Measurements from ENCODE around the gene OSBPL3.

OSBPL3 gene

DNA sequence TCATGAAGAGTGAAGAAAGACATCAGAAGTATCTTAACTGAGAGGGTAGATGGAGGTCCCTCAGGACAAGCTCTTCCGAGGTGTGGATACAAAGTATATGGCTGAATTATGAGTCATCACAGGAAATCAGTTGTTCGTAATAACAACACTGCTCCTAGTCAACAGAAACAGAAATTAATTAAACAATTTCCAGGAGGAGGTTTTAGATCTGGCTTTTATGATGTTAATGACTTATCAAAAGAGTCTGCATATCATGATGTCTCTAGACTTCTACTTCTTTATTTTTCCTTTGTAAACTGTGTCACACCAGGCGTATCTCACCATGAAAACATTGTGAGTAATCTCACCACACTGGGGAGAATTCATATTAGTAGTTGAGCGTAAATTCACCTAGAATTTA, 31.2 kb downstream of the OSBPL3 start:
- no peak overlapping the region for H3K27ac Mint-ChIP-seq
- no peak overlapping the region for H3K4me3 Mint-ChIP-seq
- peaks cover 9% of the 10 kb centered on the region for H3K27me3 Mint-ChIP-seq (ENCODE audit: low read depth, poor library complexity)
- no peaks in the 10 kb centered on the region for H3K36me3 Mint-ChIP-seq (ENCODE audit: low read depth)
- DNase-seq: no peak
- no peak for TF ChIP-seq CTCF (IDR thresholded peaks at IDR 0.05)
- H3K9me3 Mint-ChIP-seq: no peaks in the 10 kb centered on the region
- no peaks in the 10 kb centered on the region for H3K4me1 Mint-ChIP-seq

DNA sequence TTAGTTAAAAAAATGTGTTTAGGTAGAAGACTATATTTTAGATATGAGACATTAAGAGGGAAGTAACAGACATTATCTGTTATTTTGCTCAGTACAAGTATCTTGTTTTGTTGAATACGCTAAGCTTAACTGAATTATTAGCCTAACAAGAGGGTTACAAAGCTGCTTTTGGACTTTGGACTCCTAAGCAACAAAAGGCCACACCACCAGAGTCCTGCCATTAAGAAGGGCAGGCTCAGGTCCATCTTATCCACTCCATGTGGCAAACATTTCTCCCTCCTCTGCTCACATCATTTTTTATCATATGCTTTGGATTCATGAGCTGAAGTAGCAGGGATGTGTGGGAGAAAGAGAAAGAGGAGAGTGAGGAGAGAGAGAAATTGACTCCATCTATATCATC, 33.5 kb downstream of the OSBPL3 start:
- Mint-ChIP-seq H3K36me3 (ENCODE audit: low read depth) (no peaks in the 10 kb centered on the region), H3K27ac (no peak overlapping the region), H3K4me1 (no peaks in the 10 kb centered on the region), H3K4me3 (no peak overlapping the region), H3K9me3 (no peaks in the 10 kb centered on the region), H3K27me3 (ENCODE audit: low read depth, poor library complexity) (peaks cover 9% of the 10 kb centered on the region)
- DNase-seq: no peak
- no peak for TF ChIP-seq CTCF (IDR thresholded peaks at IDR 0.05)

DNA sequence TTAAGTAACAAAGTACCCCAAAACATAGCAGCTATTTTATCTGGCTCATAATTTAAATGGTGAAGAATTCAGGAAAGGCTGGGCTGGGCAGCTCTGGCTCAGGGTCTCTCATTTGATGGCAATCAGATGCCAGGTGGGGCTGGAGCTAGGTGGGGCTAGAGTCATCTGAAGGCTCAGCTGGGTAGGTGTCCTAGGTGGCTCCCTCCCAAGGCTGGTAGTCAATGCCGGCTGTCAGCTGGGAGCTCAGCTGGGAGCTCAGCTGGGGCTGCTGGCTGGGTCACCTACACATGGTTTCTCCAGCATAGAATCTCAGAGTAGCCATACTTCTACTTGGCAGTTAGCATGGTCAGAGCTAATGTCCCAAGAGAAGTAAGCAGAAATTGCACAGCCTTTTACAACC, 34.1 kb downstream of the OSBPL3 start:
- Mint-ChIP-seq H3K27ac (no peak overlapping the region), H3K27me3 (ENCODE audit: low read depth, poor library complexity) (peaks cover 9% of the 10 kb centered on the region), H3K36me3 (ENCODE audit: low read depth) (no peaks in the 10 kb centered on the region), H3K4me1 (no peaks in the 10 kb centered on the region), H3K4me3 (no peak overlapping the region), H3K9me3 (no peaks in the 10 kb centered on the region)
- TF ChIP-seq CTCF (IDR thresholded peaks at IDR 0.05): no peak
- DNase-seq: no peak

DNA sequence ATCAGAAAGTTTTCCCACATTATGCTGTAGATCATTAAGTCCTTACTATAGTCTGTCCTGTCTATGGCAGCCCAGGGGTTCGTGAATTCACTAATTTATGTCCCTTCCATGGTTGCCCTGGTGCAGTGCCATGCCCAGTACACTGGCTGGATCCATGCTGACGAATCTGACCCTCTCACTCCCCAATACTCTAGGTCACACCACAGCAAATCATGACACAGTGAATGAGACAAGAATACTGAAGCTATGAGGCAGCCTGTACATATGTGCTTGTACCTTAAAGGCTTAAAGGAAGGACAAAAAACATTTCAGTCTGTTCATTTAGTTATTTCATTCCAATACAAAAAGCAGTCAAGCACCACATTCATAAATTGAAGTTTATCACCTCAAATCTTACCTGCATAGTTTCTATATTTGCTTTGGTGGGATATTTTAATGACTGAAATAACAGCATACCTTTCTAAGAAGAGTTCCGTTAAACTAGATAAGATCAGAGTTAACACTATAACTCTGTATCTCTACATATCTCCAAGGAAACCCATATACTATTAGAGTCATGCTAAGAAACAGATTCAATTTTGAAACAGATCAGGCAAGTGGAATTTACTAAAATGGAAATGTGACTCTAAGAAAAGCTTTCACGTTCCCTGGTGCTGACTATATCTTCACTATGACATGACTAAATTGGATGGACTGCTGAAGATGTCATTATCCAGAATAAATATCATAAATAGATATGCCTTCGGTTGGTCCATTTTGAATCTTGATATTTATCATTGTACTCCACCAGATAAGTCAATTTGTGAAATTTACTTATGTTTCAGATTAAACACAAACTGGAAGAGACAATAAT, 36.7 kb downstream of the OSBPL3 start:
- no peaks in the 10 kb centered on the region for H3K36me3 Mint-ChIP-seq (ENCODE audit: low read depth)
- H3K27me3 Mint-ChIP-seq (ENCODE audit: low read depth, poor library complexity): peaks cover 9% of the 10 kb centered on the region
- H3K9me3 Mint-ChIP-seq: no peaks in the 10 kb centered on the region
- no peak for TF ChIP-seq CTCF (IDR thresholded peaks at IDR 0.05)
- H3K4me3 Mint-ChIP-seq: no peak overlapping the region
- H3K4me1 Mint-ChIP-seq: no peaks in the 10 kb centered on the region
- DNase-seq: no peak
- H3K27ac Mint-ChIP-seq: no peak overlapping the region

GRCh38 chr7:24942226-24942625, 37.8 kb downstream of the OSBPL3 start:
- TF ChIP-seq CTCF (IDR thresholded peaks at IDR 0.05): no peak
- no peak for DNase-seq
- no peaks in the 10 kb centered on the region for H3K4me1 Mint-ChIP-seq
- H3K9me3 Mint-ChIP-seq: no peaks in the 10 kb centered on the region
- no peak overlapping the region for H3K27ac Mint-ChIP-seq
- no peaks in the 10 kb centered on the region for H3K36me3 Mint-ChIP-seq (ENCODE audit: low read depth)
- peaks cover 7% of the 10 kb centered on the region for H3K27me3 Mint-ChIP-seq (ENCODE audit: low read depth, poor library complexity)
- no peak overlapping the region for H3K4me3 Mint-ChIP-seq

- no peak overlapping the region for H3K4me3 Mint-ChIP-seq
- no peak overlapping the region for H3K27ac Mint-ChIP-seq
- H3K4me1 Mint-ChIP-seq: no peaks in the 10 kb centered on the region
- H3K27me3 Mint-ChIP-seq (ENCODE audit: low read depth, poor library complexity): no peaks in the 10 kb centered on the region
- no peak for TF ChIP-seq CTCF (IDR thresholded peaks at IDR 0.05)
- no peaks in the 10 kb centered on the region for H3K36me3 Mint-ChIP-seq (ENCODE audit: low read depth)
- no peak for DNase-seq
- H3K9me3 Mint-ChIP-seq: no peaks in the 10 kb centered on the region
Measured at GRCh38 chr7:24939416-24939815, 40.6 kb downstream of the OSBPL3 start.
